Neural cell (in vitro differentiated cells): ENCODE measurements around the gene ZNF600.

Experiments used
- EP300 ChIP-seq: fragments of 450-650 bp; conservative IDR thresholded peaks from 2 replicates; pipeline ENCODE4 v1.6.1; 2014; ENCODE audit warnings: antibody characterized with exemption, mild to moderate bottlenecking, moderate library complexity; ENCODE audit not compliant: poor library complexity, severe bottlenecking
- POLR2AphosphoS5 ChIP-seq: IDR thresholded peaks from 2 replicates; pipeline ENCODE4 v1.6.1; 2012
- TF ChIP-seq, protein P1 (sequence below): fragments of 450-650 bp; IDR thresholded peaks from 2 replicates; pipeline ENCODE4 v1.5.1; 2014; ENCODE audit warnings: antibody characterized with exemption, mild to moderate bottlenecking, moderate library complexity; ENCODE audit not compliant: poor library complexity, severe bottlenecking
- TF ChIP-seq, protein P2 (sequence below): IDR thresholded peaks from 2 replicates; pipeline ENCODE4 v1.6.1; 2012; ENCODE audit warnings: borderline replicate concordance

- TF ChIP-seq, protein P1, sequence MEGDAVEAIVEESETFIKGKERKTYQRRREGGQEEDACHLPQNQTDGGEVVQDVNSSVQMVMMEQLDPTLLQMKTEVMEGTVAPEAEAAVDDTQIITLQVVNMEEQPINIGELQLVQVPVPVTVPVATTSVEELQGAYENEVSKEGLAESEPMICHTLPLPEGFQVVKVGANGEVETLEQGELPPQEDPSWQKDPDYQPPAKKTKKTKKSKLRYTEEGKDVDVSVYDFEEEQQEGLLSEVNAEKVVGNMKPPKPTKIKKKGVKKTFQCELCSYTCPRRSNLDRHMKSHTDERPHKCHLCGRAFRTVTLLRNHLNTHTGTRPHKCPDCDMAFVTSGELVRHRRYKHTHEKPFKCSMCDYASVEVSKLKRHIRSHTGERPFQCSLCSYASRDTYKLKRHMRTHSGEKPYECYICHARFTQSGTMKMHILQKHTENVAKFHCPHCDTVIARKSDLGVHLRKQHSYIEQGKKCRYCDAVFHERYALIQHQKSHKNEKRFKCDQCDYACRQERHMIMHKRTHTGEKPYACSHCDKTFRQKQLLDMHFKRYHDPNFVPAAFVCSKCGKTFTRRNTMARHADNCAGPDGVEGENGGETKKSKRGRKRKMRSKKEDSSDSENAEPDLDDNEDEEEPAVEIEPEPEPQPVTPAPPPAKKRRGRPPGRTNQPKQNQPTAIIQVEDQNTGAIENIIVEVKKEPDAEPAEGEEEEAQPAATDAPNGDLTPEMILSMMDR, result no peak
- TF ChIP-seq POLR2AphosphoS5 (no peak), EP300 (no peak)
- TF ChIP-seq, protein P2, sequence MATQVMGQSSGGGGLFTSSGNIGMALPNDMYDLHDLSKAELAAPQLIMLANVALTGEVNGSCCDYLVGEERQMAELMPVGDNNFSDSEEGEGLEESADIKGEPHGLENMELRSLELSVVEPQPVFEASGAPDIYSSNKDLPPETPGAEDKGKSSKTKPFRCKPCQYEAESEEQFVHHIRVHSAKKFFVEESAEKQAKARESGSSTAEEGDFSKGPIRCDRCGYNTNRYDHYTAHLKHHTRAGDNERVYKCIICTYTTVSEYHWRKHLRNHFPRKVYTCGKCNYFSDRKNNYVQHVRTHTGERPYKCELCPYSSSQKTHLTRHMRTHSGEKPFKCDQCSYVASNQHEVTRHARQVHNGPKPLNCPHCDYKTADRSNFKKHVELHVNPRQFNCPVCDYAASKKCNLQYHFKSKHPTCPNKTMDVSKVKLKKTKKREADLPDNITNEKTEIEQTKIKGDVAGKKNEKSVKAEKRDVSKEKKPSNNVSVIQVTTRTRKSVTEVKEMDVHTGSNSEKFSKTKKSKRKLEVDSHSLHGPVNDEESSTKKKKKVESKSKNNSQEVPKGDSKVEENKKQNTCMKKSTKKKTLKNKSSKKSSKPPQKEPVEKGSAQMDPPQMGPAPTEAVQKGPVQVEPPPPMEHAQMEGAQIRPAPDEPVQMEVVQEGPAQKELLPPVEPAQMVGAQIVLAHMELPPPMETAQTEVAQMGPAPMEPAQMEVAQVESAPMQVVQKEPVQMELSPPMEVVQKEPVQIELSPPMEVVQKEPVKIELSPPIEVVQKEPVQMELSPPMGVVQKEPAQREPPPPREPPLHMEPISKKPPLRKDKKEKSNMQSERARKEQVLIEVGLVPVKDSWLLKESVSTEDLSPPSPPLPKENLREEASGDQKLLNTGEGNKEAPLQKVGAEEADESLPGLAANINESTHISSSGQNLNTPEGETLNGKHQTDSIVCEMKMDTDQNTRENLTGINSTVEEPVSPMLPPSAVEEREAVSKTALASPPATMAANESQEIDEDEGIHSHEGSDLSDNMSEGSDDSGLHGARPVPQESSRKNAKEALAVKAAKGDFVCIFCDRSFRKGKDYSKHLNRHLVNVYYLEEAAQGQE, result no peak
Observed at GRCh38 chr19:52823676-52824075, 37.1 kb upstream of the ZNF600 start.
